ENCODE results near the gene PLA2G15.

GRCh38 chr16:68223072-68223471, 22.1 kb upstream of the PLA2G15 start:
- TF ChIP-seq EP300 (IDR thresholded peaks at IDR 0.05) (no peak), CTCF (IDR thresholded peaks at IDR 0.05) (no peak), POLR2A (IDR thresholded peaks at IDR 0.05) (no peak)
